Measurements from ENCODE around the gene KIAA0753. TPM values are rescaled to one million over a fixed set of nuclear protein-coding genes. Genes with fewer than 3 reads are reported as not detected.

The KIAA0753 gene
- total and polyA plus RNA-seq, 7 donors: 3.6 to 18.3 (median 14.1) TPM

DNA sequence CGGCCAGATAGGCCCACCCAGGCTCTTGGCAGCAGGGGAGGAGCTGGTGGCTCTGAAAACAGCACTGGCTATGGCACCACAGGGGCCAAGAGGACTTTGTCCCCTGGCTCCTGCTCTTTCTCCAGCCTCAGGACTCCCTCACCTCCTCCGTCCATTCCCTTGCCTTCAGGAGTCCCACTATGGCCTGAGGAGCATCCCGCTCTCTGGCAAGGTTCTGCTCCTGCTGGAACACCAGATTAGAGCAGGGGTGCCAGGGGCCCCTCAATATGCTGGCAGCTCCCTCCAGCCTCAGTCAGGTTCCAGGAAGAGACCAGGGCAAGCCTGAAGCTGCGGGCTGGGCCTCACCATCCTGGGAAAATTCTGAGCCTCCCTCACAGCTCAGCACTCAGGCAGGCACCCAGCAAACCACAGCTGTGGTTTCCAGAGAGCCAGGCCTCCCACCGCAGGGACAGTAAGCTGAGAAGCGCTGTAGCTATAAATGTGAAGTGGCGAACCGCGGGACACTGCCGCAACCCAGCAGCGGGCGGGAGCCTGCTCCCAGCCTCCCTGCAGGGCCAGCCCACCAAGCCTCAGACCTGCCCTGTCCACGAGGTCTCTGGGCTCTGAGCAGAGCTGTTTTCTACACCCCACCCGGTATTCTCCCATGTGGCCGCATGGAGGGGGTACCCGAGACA lies 36.8 kb upstream of the KIAA0753 start:
- no peaks in the 10 kb centered on the region for H3K9me3 ChIP-seq
- no peaks in the 10 kb centered on the region for H3K36me3 ChIP-seq
- TF ChIP-seq EP300 (IDR thresholded peaks at IDR 0.05): no peak
- no peak for TF ChIP-seq POLR2AphosphoS5 (IDR thresholded peaks at IDR 0.05)
- TF ChIP-seq, protein P1, sequence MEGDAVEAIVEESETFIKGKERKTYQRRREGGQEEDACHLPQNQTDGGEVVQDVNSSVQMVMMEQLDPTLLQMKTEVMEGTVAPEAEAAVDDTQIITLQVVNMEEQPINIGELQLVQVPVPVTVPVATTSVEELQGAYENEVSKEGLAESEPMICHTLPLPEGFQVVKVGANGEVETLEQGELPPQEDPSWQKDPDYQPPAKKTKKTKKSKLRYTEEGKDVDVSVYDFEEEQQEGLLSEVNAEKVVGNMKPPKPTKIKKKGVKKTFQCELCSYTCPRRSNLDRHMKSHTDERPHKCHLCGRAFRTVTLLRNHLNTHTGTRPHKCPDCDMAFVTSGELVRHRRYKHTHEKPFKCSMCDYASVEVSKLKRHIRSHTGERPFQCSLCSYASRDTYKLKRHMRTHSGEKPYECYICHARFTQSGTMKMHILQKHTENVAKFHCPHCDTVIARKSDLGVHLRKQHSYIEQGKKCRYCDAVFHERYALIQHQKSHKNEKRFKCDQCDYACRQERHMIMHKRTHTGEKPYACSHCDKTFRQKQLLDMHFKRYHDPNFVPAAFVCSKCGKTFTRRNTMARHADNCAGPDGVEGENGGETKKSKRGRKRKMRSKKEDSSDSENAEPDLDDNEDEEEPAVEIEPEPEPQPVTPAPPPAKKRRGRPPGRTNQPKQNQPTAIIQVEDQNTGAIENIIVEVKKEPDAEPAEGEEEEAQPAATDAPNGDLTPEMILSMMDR (IDR thresholded peaks at IDR 0.05): no peak
- no peak for TF ChIP-seq POLR2A (IDR thresholded peaks at IDR 0.05)
- no peak overlapping the region for H3K27ac ChIP-seq
- H3K4me3 ChIP-seq: no peak overlapping the region
- intact Hi-C loops (cut with DNase I): no loop called here
- no peak for DNase-seq
- WGBS, 2 donors: 33 to 54% methylated on average over 16 of the region's 16 CpGs
- peaks cover 0 to 25% (median 0%) of the 10 kb centered on the region in 3 donors for H3K27me3 ChIP-seq
- no peaks in the 10 kb centered on the region for H3K4me1 ChIP-seq

DNA sequence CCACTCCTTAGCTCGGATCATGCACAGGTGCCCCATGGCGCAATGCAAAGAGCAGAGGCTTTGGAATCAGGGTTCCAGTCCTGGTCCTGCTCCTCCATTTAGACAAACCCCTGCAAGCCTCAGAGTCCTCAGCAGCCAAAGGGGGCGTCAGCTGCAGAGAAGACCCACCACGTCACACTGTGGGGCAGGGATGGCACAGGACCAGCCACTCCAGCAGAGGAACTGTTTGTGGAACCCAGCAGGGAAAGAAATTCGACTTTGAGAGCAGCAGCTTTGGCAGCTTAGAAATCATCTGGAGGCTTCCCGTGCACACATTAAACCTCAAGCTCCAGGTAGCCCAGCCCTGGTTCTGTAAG lies 36.3 kb upstream of the KIAA0753 start:
- intact Hi-C loops (cut with DNase I): no loop called here
- Histone ChIP-seq H3K9me3 (no peaks in the 10 kb centered on the region), H3K4me1 (no peaks in the 10 kb centered on the region), H3K27me3 (peaks cover 0 to 25% (median 0%) of the 10 kb centered on the region in 3 donors), H3K36me3 (no peaks in the 10 kb centered on the region), H3K4me3 (no peak overlapping the region), H3K27ac (no peak overlapping the region)
- TF ChIP-seq, protein P1 (IDR thresholded peaks at IDR 0.05): no peak
- TF ChIP-seq POLR2A (IDR thresholded peaks at IDR 0.05) (no peak), POLR2AphosphoS5 (IDR thresholded peaks at IDR 0.05) (no peak), EP300 (IDR thresholded peaks at IDR 0.05) (no peak)
- 67 to 76% methylated on average over 6 of the region's 6 CpGs for whole genome bisulfite sequencing, 2 donors
- DNase-seq: no peak

DNA sequence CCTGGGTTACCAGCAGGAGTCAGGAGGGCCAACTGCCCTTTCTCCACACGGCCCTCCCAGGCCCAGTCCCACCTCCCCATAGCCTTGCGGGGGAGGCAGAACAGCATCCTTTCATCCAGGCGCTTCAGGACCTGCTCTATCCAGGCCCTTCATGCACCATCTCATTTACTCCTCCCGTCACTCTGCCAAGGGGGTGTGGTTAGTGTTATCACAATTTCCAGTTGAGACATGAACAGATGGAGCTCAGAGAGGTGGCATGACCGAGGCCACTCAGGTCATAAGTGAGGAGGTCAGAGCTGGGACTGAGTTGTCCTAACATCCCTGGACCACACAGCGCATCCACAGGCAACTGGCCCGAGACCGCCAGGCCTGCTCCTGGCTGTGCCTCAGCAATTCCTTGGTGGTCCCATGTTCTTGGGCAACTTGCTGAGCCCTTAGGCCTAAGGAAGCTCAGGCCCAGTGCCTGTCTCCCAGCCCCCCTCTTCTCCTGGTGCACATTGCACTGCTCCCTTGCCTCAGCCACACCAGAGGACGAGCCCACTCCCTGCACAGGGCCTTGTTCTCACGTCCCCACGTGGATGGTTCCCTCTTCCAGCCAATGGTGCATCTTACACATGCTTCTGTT lies 34.8 kb upstream of the KIAA0753 start:
- Histone ChIP-seq H3K4me1 (no peaks in the 10 kb centered on the region), H3K36me3 (no peaks in the 10 kb centered on the region), H3K27ac (no peak overlapping the region), H3K9me3 (no peaks in the 10 kb centered on the region), H3K27me3 (peaks cover 0 to 26% (median 0%) of the 10 kb centered on the region in 3 donors), H3K4me3 (no peak overlapping the region)
- TF ChIP-seq POLR2A (IDR thresholded peaks at IDR 0.05) (no peak), EP300 (IDR thresholded peaks at IDR 0.05) (no peak), POLR2AphosphoS5 (IDR thresholded peaks at IDR 0.05) (no peak)
- TF ChIP-seq, protein P1 (IDR thresholded peaks at IDR 0.05): no peak
- WGBS, 2 donors: 79 to 80% methylated on average over 11 of the region's 11 CpGs
- no peak for DNase-seq
- intact Hi-C loops (cut with DNase I): no loop called here

- DNase-seq: no peak
- Histone ChIP-seq H3K36me3 (no peaks in the 10 kb centered on the region), H3K27me3 (peaks cover 0 to 27% (median 0%) of the 10 kb centered on the region in 3 donors), H3K4me3 (no peak overlapping the region), H3K4me1 (no peaks in the 10 kb centered on the region), H3K9me3 (no peaks in the 10 kb centered on the region), H3K27ac (no peak overlapping the region)
- TF ChIP-seq EP300 (IDR thresholded peaks at IDR 0.05) (no peak), POLR2AphosphoS5 (IDR thresholded peaks at IDR 0.05) (no peak), POLR2A (IDR thresholded peaks at IDR 0.05) (no peak)
- WGBS, 2 donors: 94 to 95% methylated on average over 13 of the region's 13 CpGs
- intact Hi-C loops (cut with DNase I): no loop called here
These were observed 34.1 kb upstream of the KIAA0753 start for GRCh38 chr17:6674586-6674985.

DNA sequence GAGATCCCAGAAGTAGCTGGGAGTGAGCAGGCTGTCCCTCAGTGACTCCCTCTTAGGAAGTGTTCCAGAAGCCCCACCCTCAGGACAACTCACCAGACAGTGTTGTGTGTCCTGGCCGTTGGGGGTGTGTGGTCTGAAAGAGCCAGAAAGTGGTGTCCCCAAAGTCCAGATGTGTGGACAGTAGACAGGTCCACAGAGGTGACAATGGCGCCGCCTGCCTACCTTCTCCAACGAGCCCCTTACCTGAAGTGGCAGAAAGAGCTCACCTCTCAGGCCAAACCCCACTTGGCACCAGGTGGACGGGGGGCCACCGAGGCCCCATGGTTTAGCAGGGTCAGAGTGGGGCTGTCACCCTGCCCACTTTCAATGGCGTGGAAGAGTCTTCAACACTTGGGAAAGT lies 30.9 kb upstream of the KIAA0753 start:
- TF ChIP-seq, protein P1 (IDR thresholded peaks at IDR 0.05): no peak
- TF ChIP-seq POLR2A (IDR thresholded peaks at IDR 0.05) (no peak), POLR2AphosphoS5 (IDR thresholded peaks at IDR 0.05) (no peak), EP300 (IDR thresholded peaks at IDR 0.05) (no peak)
- H3K4me1 ChIP-seq: no peaks in the 10 kb centered on the region
- WGBS, 2 donors: 80 to 88% methylated on average over 7 of the region's 7 CpGs
- DNase-seq: no peak
- no peaks in the 10 kb centered on the region for H3K9me3 ChIP-seq
- no peak overlapping the region for H3K4me3 ChIP-seq
- no peak overlapping the region for H3K27ac ChIP-seq
- H3K27me3 ChIP-seq: peaks cover 0 to 6% (median 0%) of the 10 kb centered on the region in 3 donors
- intact Hi-C loops (cut with DNase I): no loop called here
- no peaks in the 10 kb centered on the region for H3K36me3 ChIP-seq

Measured in sigmoid colon (tissue), 7 donors.